HG03108 (cell line): ENCODE measurements around the gene NPFF.
"Not testable (repeated sequence)": the region's sequence is repeated elsewhere in the genome, so short reads cannot be mapped to it uniquely, and the experiment has no call there.

Experiments
- ATAC-seq: cut with Tn5 transposase; IDR thresholded peaks from one replicate; pipeline ENCODE4 v1.9.1; 2021; ENCODE audit warnings: moderate library complexity; ENCODE audit not compliant: unreplicated experiment

NPFF gene, protein sequence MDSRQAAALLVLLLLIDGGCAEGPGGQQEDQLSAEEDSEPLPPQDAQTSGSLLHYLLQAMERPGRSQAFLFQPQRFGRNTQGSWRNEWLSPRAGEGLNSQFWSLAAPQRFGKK

DNA sequence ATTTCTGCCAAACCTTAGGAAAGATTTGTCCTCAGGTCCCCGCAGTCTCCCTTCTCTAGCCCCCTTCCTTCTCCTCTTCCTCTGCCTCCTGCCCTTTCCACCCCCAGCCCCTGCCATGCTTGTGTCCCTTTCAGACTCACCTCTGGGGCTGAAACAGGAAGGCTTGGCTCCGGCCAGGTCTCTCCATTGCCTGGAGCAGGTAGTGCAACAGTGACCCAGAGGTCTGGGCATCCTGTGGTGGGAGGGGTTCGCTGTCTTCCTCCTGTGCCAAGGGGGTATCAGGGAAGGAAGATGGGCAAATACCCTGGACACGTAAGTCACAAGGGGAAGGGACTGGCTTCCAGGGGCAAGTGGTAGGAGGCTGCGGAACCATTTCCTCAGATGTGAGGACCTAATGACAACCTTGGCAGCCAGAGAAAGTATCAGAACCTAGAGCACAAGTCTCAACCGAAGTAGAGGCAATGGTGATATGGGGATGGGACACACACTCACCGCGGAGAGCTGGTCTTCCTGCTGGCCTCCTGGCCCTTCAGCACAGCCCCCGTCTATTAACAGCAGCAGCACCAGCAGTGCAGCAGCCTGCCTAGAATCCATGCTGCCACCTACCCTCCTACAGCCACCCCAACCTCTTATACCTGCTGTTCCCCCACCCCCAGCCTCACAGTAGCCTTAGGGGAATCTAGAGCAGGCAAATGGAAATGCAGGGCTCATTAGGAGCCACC is at the start of gene NPFF:
Gene NPFF (minus strand): TSS at position 604 of the 722 bp plus-strand sequence. CDS start 10 bp downstream, at position 594.
- ATAC-seq, result no peak

- no peak for ATAC-seq
These were observed 45.4 kb upstream of the NPFF start for GRCh38 chr12:53552361-53553327.

DNA sequence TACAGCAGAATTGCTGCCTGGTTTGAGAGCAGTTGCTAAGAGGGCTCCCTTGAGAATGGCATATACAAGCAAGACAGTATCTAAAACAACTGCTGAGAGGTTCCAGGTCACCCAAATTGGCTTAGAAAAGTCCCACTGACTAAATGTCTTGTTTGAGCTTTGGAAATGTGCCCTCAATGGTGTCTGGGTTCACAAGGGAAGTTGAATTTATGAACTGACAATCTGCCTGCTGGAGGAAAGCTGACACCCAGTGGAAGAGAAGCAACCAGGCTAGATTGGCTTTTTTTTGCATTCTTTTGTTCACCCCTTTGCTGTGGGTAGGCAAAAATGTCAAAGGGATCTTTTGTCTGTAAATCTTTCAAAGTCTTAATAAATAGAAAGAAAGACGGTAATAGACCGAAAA is 44.6 kb upstream of the NPFF start:
- ATAC-seq, result no peak

DNA sequence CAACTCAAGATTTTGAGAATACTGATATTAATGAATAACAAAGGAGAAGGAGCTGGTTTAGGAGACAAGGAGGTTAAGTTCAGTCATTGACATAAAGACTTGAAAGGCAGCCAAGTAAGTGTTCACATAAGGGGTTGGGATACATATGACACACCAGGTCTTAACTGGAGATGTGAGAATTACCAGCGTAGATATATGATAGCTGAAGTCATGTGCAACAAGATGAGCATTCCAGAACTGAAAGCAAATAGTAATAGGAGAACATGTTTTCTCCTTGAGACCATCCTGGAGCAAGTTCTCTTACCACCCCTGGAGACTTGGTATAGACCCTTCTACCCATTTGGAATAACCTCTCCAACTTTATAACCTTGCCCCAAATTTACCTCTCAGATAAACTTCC is 43.3 kb upstream of the NPFF start:
- ATAC-seq, result no peak

DNA sequence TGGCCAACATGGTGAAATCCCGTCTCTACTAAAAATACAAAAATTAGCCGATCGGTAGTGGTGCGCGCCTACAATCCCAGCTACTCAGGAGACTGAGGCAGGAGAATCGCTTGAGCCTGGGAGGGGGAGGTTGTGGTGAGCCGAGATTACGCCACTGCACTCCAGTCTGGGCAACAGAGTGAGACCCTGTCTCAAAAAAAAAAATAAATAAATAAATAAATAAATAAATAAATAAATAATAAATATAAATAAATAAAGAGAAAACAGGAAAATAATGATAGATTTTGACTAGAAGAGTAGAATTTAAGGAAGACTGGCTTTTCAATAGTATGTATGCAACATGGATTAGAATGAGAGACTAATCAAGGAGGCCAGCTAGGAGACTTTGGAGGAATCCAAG is 42.8 kb upstream of the NPFF start:
- not testable (repeated sequence) for ATAC-seq

GRCh38 chr12:53548354-53548753 is 41.1 kb upstream of the NPFF start:
- ATAC-seq, result not testable (repeated sequence)

GRCh38 chr12:53543539-53543938 is 36.3 kb upstream of the NPFF start:
- ATAC-seq, result peak; percentile 88

DNA sequence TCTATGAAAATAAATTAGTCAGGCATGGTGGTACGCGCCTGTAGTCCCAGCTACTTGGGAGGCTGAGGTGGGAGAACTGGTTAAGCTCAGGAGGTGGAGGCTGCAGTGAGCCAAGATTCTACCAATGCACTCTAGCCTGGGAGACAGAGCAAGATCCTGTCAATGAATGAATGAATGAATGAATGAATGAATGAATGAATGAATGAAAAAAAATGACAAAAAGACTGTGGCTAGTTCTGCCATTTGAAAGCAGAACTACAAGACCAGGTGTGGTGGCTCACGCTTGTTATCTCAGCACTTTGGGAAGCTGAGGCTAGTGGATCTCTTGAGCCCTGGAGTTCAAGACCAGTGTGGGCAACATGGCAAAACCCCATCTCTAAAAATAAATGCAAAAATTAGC is 32.2 kb upstream of the NPFF start:
- no peak for ATAC-seq

DNA sequence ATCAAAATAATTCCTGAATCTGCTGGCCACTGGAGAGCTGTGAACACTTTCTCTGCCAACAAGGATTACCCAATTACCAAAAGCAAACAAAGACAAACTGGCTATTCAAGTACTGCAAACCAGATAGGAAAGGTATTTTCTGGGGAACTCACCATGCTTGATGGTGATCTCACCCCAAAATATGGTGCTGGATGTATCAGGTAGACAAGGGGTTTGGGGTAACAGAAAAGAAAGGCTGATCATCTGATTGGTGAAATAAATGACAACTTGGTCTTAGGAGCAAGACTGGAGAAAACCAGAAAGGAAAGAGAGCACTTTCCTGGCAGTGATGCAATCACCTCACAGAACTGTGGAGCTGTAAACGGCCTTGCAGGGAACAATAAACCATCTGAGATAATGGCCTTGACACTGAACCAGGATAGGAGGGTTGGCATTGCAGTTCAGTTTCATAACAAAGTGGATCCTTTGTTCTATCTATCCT is 31.0 kb upstream of the NPFF start:
- no peak for ATAC-seq

GRCh38 chr12:53536962-53537361 is 29.7 kb upstream of the NPFF start:
- no peak for ATAC-seq

DNA sequence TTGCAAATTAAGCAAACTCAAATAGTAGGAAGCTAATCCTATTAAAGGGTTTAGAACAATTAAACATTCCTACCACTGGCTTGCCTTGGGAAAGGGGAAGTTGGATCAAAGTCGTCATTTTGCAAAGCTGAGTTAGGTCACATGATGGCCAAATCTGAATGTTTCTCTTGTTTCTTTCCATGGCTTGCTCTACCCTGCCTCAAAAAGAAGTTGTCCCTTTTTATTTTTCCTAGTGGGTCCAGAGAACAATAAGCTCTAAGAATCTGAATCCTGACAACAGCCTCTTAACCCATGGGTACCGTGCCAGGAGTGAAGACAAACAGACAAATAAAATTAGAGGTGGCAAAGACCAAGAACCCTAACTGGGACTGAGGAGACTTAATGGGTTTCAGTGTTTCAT is 26.2 kb upstream of the NPFF start:
- ATAC-seq, result no peak

- ATAC-seq, result no peak
These were observed 25.5 kb upstream of the NPFF start for GRCh38 chr12:53532524-53533445.

- ATAC-seq, result no peak
These were observed 24.7 kb upstream of the NPFF start for GRCh38 chr12:53532021-53532420.

- ATAC-seq, result no peak
These were observed 23.6 kb upstream of the NPFF start for GRCh38 chr12:53530920-53531319.

DNA sequence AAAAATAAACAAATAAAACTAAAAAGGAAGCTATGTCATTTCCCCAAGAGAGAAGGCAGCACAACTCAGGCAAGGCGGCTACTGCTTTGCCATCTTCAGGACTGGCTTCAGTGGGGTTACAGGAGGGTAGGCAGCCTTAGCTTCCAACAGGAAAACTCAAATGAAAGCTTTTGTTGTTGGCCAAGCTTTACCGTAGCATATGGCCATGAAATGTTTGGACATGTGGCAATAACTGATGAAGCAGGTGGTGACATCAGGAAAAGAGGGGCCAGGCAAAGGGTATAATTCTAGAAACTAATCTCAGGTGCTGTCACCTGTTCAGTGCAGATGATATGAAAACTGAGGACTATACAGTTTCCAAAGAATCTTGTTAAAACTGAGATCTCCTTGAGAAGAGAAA is 22.8 kb upstream of the NPFF start:
- ATAC-seq, result no peak

GRCh38 chr12:53524476-53524875 is 17.2 kb upstream of the NPFF start:
- no peak for ATAC-seq

GRCh38 chr12:53523131-53523530 is 15.8 kb upstream of the NPFF start:
- ATAC-seq, result no peak

DNA sequence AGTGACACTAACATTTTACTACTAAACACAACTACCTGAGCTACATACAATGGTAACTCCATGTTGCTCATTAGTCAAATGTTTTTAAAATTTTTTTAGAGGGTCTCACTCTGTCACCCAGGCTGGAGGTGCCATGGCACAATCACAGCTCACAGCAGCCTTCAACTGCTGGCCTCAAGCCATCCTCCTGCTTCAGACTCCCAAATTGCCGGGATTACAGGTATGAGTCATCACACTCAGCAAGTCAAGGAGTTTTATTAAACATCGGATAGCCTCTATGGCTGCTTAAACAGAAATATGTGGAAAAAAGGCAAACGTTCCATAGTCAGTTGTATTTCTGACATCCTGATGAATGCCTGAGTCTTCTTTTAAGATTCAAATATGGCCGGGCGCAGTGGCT is 11.1 kb upstream of the NPFF start:
- no peak for ATAC-seq

- no peak for ATAC-seq
These were observed 9.6 kb upstream of the NPFF start for GRCh38 chr12:53516758-53517455.

DNA sequence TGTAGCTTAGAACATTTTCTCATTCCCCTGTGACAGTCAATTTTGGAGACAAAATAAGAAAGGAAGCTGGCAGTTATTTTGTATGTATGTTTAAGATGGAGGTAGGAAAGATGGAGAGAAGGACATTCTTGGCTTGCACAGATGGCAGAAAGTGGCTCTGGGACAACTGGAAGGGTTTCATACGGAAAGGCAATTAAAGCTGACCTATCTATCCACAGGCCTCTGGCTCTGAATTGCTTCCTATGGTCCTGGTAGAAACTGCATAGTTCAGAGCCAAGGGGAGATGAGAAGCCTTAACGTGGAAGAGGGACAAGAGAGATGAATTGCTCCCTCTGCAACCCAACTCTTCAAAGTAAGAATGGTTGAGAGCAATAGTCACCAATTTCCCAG is 8.0 kb upstream of the NPFF start:
- ATAC-seq, result no peak
